IMR-90 (cell line): ENCODE data around the gene TRIM28. TPM values are rescaled to one million over a fixed set of nuclear protein-coding genes. Genes with fewer than 3 reads are reported as not detected.
A peak's percentile ranks its signal among the peaks of the same experiment; 100 is the strongest.

ENCODE experiments used
- ATAC-seq: fragments of 200-7000 bp; cut with Tn5 transposase; 2 replicates; pipeline ENCODE4 v1.9.1; 2020; ENCODE audit warnings: low read depth, mild to moderate bottlenecking, moderate library complexity
- BruUV-seq: library from RNA; stranded (reverse); fragments of 400-500 nt; replicated peaks from 2 replicates; lab custom pipeline; 2021; lab: Mats Ljungman, UMichigan
- CTCF ChIA-PET: fragments of 300-600 bp; formaldehyde crosslinking; extraction: SDS; loops from one replicate; lab custom pipeline; 2021; ENCODE audit warnings: antibody characterized with exemption; lab: Yijun Ruan, JAX
- POLR2A ChIA-PET: fragments of 300-600 bp; sonication (Branson Sonifier 250); formaldehyde crosslinking; loops from one replicate; lab custom pipeline; 2022; ENCODE audit warnings: antibody characterized with exemption; ENCODE audit not compliant: unreplicated experiment; lab: Charles Lee
- DNase-seq: peaks from one replicate; pipeline ENCODE4 v3.0.0; 2013
- H2AFZ ChIP-seq: replicated peaks from 2 replicates; pipeline ENCODE3; 2013; ENCODE audit warnings: low read length, mild to moderate bottlenecking; ENCODE audit not compliant: poor library complexity
- H2AK5ac ChIP-seq: 2 replicates; pipeline ENCODE4 v1.6.1; 2013; ENCODE audit warnings: low read depth, low read length, inconsistent platforms
- H2AK9ac ChIP-seq: replicated peaks from 2 replicates; pipeline ENCODE3; 2013; ENCODE audit warnings: mild to moderate bottlenecking, low read depth, low read length, moderate library complexity; ENCODE audit not compliant: poor library complexity
- H2BK120ac ChIP-seq: 2 replicates; pipeline ENCODE4 v1.6.1; 2013; ENCODE audit warnings: low read depth, low read length, inconsistent platforms
- H2BK15ac ChIP-seq: 3 replicates; pipeline ENCODE4 v1.6.1; 2013; ENCODE audit warnings: low read depth, low read length, inconsistent platforms
- H2BK20ac ChIP-seq: 2 replicates; pipeline ENCODE4 v1.6.1; 2013; ENCODE audit warnings: low read depth, mild to moderate bottlenecking, inconsistent platforms, low read length, moderate library complexity
- H2BK5ac ChIP-seq: 2 replicates; pipeline ENCODE4 v1.6.1; 2013; ENCODE audit warnings: mild to moderate bottlenecking, low read depth, low read length, inconsistent platforms; ENCODE audit not compliant: poor library complexity, severe bottlenecking
- H3K14ac ChIP-seq: replicated peaks from 2 replicates; pipeline ENCODE4 v1.6.1; 2013; ENCODE audit warnings: low read depth, low read length, inconsistent platforms
- H3K18ac ChIP-seq: 2 replicates; pipeline ENCODE4 v1.6.1; 2013; ENCODE audit warnings: low read depth, low read length, control low read depth
- H3K23ac ChIP-seq: 2 replicates; pipeline ENCODE4 v1.6.1; 2013; ENCODE audit warnings: low read depth, low read length, inconsistent platforms
- H3K27ac ChIP-seq: 2 replicates; pipeline ENCODE4 v1.5.1; 2013; ENCODE audit warnings: mild to moderate bottlenecking, control low read depth, low read length; ENCODE audit not compliant: insufficient read depth
- H3K27me3 ChIP-seq: 2 replicates; pipeline ENCODE4 v1.6.1; 2013; ENCODE audit warnings: low read length; ENCODE audit not compliant: control insufficient read depth, insufficient read depth
- H3K36me3 ChIP-seq: 2 replicates; pipeline ENCODE4 v1.6.1; 2013; ENCODE audit warnings: low read length, mixed read lengths; ENCODE audit not compliant: control insufficient read depth, insufficient read depth
- H3K4ac ChIP-seq: 2 replicates; pipeline ENCODE4 v1.6.1; 2013; ENCODE audit warnings: low read depth, low read length, inconsistent platforms
- H3K4me1 ChIP-seq: 2 replicates; pipeline ENCODE4 v1.6.1; 2013; ENCODE audit warnings: low read length, mixed read lengths; ENCODE audit not compliant: control insufficient read depth, insufficient read depth
- H3K4me2 ChIP-seq: 2 replicates; pipeline ENCODE4 v1.6.1; 2013; ENCODE audit warnings: low read depth, mild to moderate bottlenecking, control low read depth, low read length, moderate library complexity
- H3K4me3 ChIP-seq: 2 replicates; pipeline ENCODE4 v1.5.1; 2013; ENCODE audit warnings: low read depth, mild to moderate bottlenecking, control low read depth, low read length, moderate library complexity; ENCODE audit not compliant: insufficient read depth
- H3K56ac ChIP-seq: 2 replicates; pipeline ENCODE4 v1.6.1; 2013; ENCODE audit warnings: low read length, inconsistent platforms; ENCODE audit not compliant: insufficient read depth; ENCODE audit errors: extremely low read depth
- H3K79me1 ChIP-seq, 2 experiments: 2 replicates each; pipeline ENCODE4 v1.6.1; 2013; ENCODE audit warnings: low read length in 2 of 2, inconsistent platforms in 1 of 2, low read depth in 1 of 2
- H3K9ac ChIP-seq: 2 replicates; pipeline ENCODE4 v1.6.1; 2013; ENCODE audit warnings: low read depth, low read length, control low read depth
- H3K9me1 ChIP-seq: 2 replicates; pipeline ENCODE4 v1.6.1; 2013; ENCODE audit warnings: low read length, inconsistent platforms; ENCODE audit not compliant: insufficient read depth
- H3K9me3 ChIP-seq: 2 replicates; pipeline ENCODE4 v1.6.1; 2013; ENCODE audit warnings: low read length; ENCODE audit not compliant: control insufficient read depth, insufficient read depth
- H4K20me1 ChIP-seq: 2 replicates; pipeline ENCODE4 v1.6.1; 2013; ENCODE audit warnings: low read length, inconsistent platforms; ENCODE audit not compliant: insufficient read depth
- H4K5ac ChIP-seq: 2 replicates; pipeline ENCODE4 v1.6.1; 2013; ENCODE audit warnings: mild to moderate bottlenecking, low read depth, low read length, control low read depth
- H4K8ac ChIP-seq, 2 experiments: 2 replicates each; pipeline ENCODE4 v1.6.1; 2013; ENCODE audit warnings: low read depth in 2 of 2, low read length in 2 of 2, control low read depth in 1 of 2, inconsistent platforms in 1 of 2
- H4K91ac ChIP-seq: 2 replicates; pipeline ENCODE4 v1.6.1; 2013; ENCODE audit warnings: low read depth, low read length, inconsistent platforms; ENCODE audit not compliant: insufficient read depth
- BHLHE40 ChIP-seq: fragments of 150-350 bp; IDR thresholded peaks from 2 replicates; pipeline ENCODE4 v1.6.1; 2016; ENCODE audit warnings: mild to moderate bottlenecking, low read depth, low read length
- CEBPB ChIP-seq: IDR thresholded peaks from 2 replicates; pipeline ENCODE4 v1.6.1; 2012; ENCODE audit warnings: low read depth, low read length, improper control_type of control experiment
- CHD1 ChIP-seq: IDR thresholded peaks from 2 replicates; pipeline ENCODE4 v1.6.1; 2012; ENCODE audit warnings: low read depth, low read length, improper control_type of control experiment
- FOS ChIP-seq: fragments of 150-350 bp; IDR thresholded peaks from 2 replicates; pipeline ENCODE4 v1.6.1; 2016; ENCODE audit warnings: low read depth, low read length
- MAFK ChIP-seq: IDR thresholded peaks from 2 replicates; pipeline ENCODE4 v1.6.1; 2012; ENCODE audit warnings: low read depth, low read length, improper control_type of control experiment
- MAZ ChIP-seq: IDR thresholded peaks from 2 replicates; pipeline ENCODE4 v1.6.1; 2012; ENCODE audit warnings: low read depth, mild to moderate bottlenecking, low read length, improper control_type of control experiment, moderate library complexity, borderline replicate concordance
- MXI1 ChIP-seq: IDR thresholded peaks from 2 replicates; pipeline ENCODE4 v1.6.1; 2012; ENCODE audit warnings: low read depth, mild to moderate bottlenecking, low read length, moderate library complexity, borderline replicate concordance
- NFE2L2 ChIP-seq: fragments of 150-350 bp; IDR thresholded peaks from 2 replicates; pipeline ENCODE4 v1.6.1; 2016; ENCODE audit warnings: low read depth, mild to moderate bottlenecking, low read length
- RAD21 ChIP-seq: IDR thresholded peaks from 2 replicates; pipeline ENCODE4 v1.6.1; 2012; ENCODE audit warnings: low read length, improper control_type of control experiment
- RCOR1 ChIP-seq: IDR thresholded peaks from 2 replicates; pipeline ENCODE4 v1.6.1; 2012; ENCODE audit warnings: mild to moderate bottlenecking, low read length, improper control_type of control experiment; ENCODE audit not compliant: insufficient replicate concordance
- SMC3 ChIP-seq: fragments of 150-350 bp; IDR thresholded peaks from 2 replicates; pipeline ENCODE4 v1.6.1; 2016; ENCODE audit warnings: low read depth, mild to moderate bottlenecking, antibody characterized with exemption, low read length, moderate library complexity
- WGBS, 2 experiments: methylation state at CpG; one replicate each; pipeline versions ENCODE4 v1.1.5 to v1.1.7; 2013; ENCODE audit warnings: missing lambda C conversion rate in 2 of 2; ENCODE audit not compliant: insufficient read length in 1 of 2; ENCODE audit errors: extremely low coverage in 2 of 2; 5-methylcytosine and 5-hydroxymethylcytosine counted together
- dilution Hi-C: fragments of 300-500 bp; cut with HindIII; formaldehyde crosslinking; loops from one replicate; pipeline ENCODE4 v1.14.3; 2018; ENCODE audit warnings: low sequenced_read_pairs; ENCODE audit not compliant: unreplicated experiment
- in situ Hi-C: fragments of 300-500 bp; cut with MboI; formaldehyde crosslinking; loops from 3 replicates; pipeline ENCODE4 v1.14.3; 2019; ENCODE audit warnings: low sequenced_read_pairs, inconsistent platforms, mixed read lengths
- intact Hi-C: fragments of 100-400 bp; cut with micrococcal nuclease; formaldehyde crosslinking; loops from 2 replicates; pipeline ENCODE4 v1.10.0; 2022
- polyA plus RNA-seq, 3 experiments: library from polyadenylated mRNA; depleted of rRNA; stranded (reverse); fragments of >200 nt; gene quantifications; 2 replicates each; pipeline ENCODE4 v1.2.3, GENCODE V29; 2012; ENCODE audit warnings: low replicate concordance in 1 of 3
- total RNA-seq: library from RNA; depleted of rRNA; stranded (reverse); fragments of >200 nt; gene quantifications from 2 replicates; pipeline ENCODE4 v1.2.3, GENCODE V29; 2012

Gene TRIM28
- total and polyA plus RNA-seq, 2 of the 4 experiments (the other 2 are of a cell fraction) = 349 to 465 TPM

GRCh38 chr19:58563034-58563573 lies 19.2 kb downstream of the TRIM28 start:
- peak overlapping the region; percentile 91 for H3K4me2 ChIP-seq
- no peak overlapping the region for H3K4ac ChIP-seq
- in situ Hi-C loops (no loop called here), dilution Hi-C loops (no loop called here), intact Hi-C loops (no loop called here)
- peak overlapping the region; percentile 40 for H3K4me3 ChIP-seq
- H4K5ac ChIP-seq = no peak overlapping the region
- H3K36me3 ChIP-seq = peaks cover 2% of the 10 kb centered on the region; the same call in 1 of the 2 replicates
- TF ChIP-seq MAZ (no peak), MAFK (no peak), CEBPB (no peak), RCOR1 (no peak), NFE2L2 (no peak), SMC3 (no peak), FOS (no peak), RAD21 (no peak), CHD1 (no peak), MXI1 (no peak), BHLHE40 (no peak)
- H2AFZ ChIP-seq = peak overlapping the region; percentile 90
- H3K4me1 ChIP-seq = peaks cover 16% of the 10 kb centered on the region
- WGBS, 2 experiments = 4% methylated on average over 22 of the region's 40 CpGs; no CpG with 5 or more reads in 1 of the 2 experiments
- H4K8ac ChIP-seq = peak overlapping the region; percentile 22 to 35; a peak in 2 of 4 replicates
- no peak overlapping the region for H4K91ac ChIP-seq
- no peak overlapping the region for H3K56ac ChIP-seq
- CTCF ChIA-PET = no interaction called here
- ATAC-seq (no peak), DNase-seq (no peak)
- H2BK20ac ChIP-seq = no peak overlapping the region
- no TSS peak for BruUV-seq
- peak overlapping the region; percentile 88 for H2AK9ac ChIP-seq
- H2AK5ac ChIP-seq = peak overlapping the region; percentile 87; the same call in 1 of the 2 replicates
- H4K20me1 ChIP-seq = peaks cover 4% of the 10 kb centered on the region
- no peak overlapping the region for H3K9ac ChIP-seq
- H2BK120ac ChIP-seq = no peak overlapping the region
- no peak overlapping the region for H3K18ac ChIP-seq
- H3K27me3 ChIP-seq = no peaks in the 10 kb centered on the region
- no peak overlapping the region for H2BK15ac ChIP-seq
- H3K27ac ChIP-seq = no peak overlapping the region; the same call in 1 of the 2 replicates
- H3K79me1 ChIP-seq = peaks cover 7 to 28% of the 10 kb centered on the region in 2 experiments
- H3K14ac ChIP-seq = peak overlapping the region; percentile 45; the same call in 1 of the 2 replicates
- H3K9me1 ChIP-seq = peaks cover 22% of the 10 kb centered on the region
- POLR2A ChIA-PET = no interaction called here
- H3K23ac ChIP-seq = peak overlapping the region; percentile 39; the same call in 1 of the 2 replicates
- no peak overlapping the region for H2BK5ac ChIP-seq
- no peaks in the 10 kb centered on the region for H3K9me3 ChIP-seq
